Vagina (tissue), 2 donors: ENCODE measurements around the gene USP46.

Source experiments
- CTCF ChIP-seq, 3 experiments: fragments of 450-650 bp in 2 of 3; fragments of 200-600 bp in 1 of 3; sonication (generic) in 1 of 3; IDR thresholded peaks; one replicate each; pipeline ENCODE4 v1.5.1; 2017 to 2019; ENCODE audit warnings: antibody characterized with exemption in 3 of 3, mild to moderate bottlenecking in 2 of 3, moderate library complexity in 2 of 3
- POLR2A ChIP-seq, 2 donors: fragments of 450-650 bp; IDR thresholded peaks; one replicate each; pipeline ENCODE4 v1.6.1; 2017; ENCODE audit warnings: antibody characterized with exemption in 2 of 2, mild to moderate bottlenecking in 2 of 2, moderate library complexity in 2 of 2
- POLR2AphosphoS5 ChIP-seq, 2 donors: sonication (generic); formaldehyde crosslinking; IDR thresholded peaks; one replicate each; pipeline ENCODE4 v1.9.0; 2017; ENCODE audit warnings: antibody characterized with exemption in 2 of 2, mild to moderate bottlenecking in 2 of 2, low read depth in 1 of 2; ENCODE audit not compliant: insufficient read depth in 1 of 2

DNA sequence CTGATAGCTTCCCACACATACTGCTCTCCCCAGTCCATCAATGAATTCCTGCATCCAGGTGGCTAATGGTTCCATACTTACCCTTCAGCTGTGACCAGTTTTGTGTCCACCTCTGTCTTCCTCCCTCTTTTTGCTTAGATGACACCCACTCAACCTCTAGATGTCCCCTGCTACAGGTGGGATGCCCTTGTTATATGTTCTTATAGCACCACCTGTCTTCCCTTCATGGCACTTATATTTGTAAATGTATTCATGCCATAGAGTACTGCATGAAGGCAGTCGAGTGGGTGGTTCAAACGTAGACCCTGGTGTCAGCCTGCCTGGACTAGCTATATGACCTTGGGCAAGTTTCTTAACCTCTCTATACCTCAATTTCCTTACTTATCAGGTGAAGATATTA, 6.5 kb upstream of the USP46 start:
- TF ChIP-seq POLR2AphosphoS5 (IDR thresholded peaks at IDR 0.05; ENCODE audit: insufficient read depth in 1 of 2, low read depth in 1 of 2), result no peak
- TF ChIP-seq CTCF (IDR thresholded peaks at IDR 0.05), result no peak
- TF ChIP-seq POLR2A (IDR thresholded peaks at IDR 0.05), result no peak
